ENCODE results near the gene TMEM158.
A peak's percentile ranks its signal among the peaks of the same experiment; 100 is the strongest.

The TMEM158 gene

DNA sequence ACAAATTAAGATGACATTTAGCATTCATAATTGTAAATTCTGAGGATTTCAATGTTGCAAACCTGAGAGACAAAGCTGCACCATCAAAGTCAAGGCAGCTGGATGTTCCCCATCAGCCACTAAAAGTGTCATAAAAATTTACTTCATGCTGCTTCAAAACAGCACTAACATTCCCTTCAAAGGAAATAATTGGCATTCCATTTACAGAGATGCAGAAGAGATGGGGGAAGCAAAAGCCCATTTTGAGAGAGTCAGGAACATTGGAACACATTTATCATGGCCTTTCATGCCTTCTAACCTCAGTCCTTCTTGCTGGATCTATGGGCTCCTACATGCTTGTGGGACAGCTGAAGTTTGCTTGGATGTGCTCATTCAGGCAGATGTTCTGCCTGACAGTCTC, 6.4 kb upstream of the TMEM158 start:
- no peak for DNase-seq

- DNase-seq = no peak
Observed at GRCh38 chr3:45227946-45228345, 1.9 kb upstream of the TMEM158 start.

GRCh38 chr3:45227071-45227820, 1.2 kb upstream of the TMEM158 start:
- peak; percentile 55 for DNase-seq

GRCh38 chr3:45225465-45226205, 452 bp downstream of the TMEM158 start:
- DNase-seq = peak; percentile 6

DNA sequence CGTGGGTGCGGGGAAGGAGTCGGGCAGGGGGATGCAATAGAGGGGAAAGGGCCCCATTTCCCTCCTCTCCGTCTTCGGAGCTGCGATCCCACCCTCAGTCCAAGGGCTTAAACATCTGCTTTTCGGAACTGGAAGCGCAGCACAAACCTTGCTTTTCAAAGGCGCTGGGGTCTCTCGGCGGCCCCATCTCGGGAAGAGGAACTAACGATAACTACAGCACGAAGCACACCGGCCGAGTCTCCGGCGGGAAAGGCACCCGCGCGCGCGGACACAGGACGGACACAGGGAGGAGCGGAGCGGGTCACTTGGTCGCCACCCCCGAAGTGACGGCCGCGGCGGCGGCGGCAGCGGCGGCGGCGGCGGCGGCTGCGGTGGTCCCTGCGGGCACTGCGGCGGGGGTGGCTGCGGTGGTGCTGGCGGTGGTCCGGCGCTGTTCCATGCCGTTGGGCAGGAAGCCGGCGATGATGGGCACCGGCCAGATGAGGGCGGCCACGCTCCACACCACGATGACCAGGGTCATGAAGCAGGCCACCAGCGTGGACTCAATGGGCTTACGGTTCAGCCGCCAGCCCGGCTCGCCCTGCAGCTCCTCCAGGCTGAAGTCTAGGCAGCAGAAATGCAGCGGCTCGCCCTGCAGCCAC, 1.1 kb downstream of the TMEM158 start:
- peak; percentile 51 for DNase-seq

DNA sequence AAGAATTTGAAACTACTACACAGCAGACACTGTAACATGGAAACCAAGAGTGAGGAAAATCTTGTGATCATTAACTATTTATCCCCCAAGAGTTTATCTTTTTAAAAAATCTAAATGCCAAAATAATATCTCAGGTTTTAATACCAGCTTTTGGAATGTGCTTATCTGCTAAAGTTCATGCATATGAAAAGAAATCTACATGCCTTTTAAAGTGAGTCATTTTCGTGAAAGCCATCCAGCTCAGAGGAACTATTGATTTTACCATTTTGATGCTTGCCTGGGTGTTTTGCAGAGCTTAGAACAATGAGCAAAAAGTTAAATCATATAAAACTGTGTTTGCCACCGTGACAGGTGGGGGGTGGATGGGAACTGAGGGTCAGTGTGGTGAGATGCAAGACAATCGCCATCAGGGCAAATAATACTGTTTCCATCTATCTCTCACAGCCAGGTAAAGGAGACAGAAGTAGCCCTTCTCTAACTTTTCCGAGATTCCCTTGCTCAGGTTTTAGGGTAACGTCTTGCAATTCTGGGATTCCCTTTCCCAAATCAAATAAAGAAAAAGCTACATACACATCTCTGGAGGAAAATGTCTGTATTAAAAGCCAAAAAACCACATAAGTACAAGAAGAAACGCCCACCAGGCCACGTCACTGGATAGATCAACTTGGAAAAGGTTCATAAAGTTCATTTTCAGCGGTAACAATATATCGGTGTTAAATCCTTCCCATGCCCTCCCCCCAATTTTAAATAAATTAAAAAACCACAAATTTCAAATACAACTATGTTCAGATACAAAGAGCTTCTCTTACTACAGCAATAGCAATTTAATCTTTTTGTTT, 2.0 kb downstream of the TMEM158 start:
- no peak for DNase-seq

DNA sequence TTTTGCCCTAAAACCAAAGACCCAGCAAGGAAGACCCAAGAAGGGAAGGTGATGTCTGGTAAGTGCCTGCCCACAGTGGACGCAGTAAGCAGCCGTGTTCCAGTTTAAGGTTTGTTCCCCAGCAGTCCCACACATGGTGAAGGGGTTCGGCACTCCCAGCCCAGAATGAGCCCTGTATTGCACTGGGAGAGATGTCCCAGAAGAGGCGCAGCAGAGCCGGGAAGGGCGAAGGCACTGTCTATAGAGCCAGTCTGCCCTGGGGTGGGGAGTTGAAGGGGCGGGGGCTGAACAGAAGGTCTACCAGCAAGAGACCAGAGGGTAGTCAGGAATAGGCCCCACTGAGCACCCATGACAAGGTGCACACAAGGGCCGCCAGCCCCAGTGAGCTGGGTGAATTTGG, 6.4 kb downstream of the TMEM158 start:
- DNase-seq = no peak

- DNase-seq = no peak
Observed at GRCh38 chr3:45218578-45219390, 7.3 kb downstream of the TMEM158 start.

DNA sequence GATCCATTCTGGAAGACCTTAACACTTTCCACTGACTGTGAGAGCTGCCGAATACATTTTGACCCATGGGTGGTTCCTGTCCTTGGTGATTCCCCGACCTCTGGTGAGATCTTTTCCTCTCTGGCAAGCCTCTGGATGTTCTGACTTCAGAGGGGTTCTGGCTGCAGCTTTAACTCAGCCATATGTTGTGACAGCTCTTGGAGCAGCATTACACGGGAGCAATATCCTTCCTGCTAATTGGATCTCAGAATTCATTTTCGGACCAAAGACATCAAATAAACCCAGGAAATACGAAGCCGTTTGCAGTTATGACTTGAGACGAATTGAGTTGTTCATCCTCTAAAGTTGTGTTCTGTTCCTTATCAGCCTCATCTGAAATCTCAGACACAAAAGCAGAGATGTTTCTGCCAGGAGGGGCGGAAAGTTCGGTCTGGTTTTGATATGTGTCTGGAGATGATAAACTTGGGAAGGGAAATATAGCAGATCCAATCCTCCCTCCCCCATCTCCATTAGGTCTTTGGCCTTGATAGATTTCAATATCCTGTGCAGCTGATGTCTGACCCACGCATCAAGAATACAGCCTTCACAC, 10.0 kb downstream of the TMEM158 start:
- no peak for DNase-seq

- DNase-seq = no peak
Observed at GRCh38 chr3:45215466-45215865, 10.6 kb downstream of the TMEM158 start.

DNA sequence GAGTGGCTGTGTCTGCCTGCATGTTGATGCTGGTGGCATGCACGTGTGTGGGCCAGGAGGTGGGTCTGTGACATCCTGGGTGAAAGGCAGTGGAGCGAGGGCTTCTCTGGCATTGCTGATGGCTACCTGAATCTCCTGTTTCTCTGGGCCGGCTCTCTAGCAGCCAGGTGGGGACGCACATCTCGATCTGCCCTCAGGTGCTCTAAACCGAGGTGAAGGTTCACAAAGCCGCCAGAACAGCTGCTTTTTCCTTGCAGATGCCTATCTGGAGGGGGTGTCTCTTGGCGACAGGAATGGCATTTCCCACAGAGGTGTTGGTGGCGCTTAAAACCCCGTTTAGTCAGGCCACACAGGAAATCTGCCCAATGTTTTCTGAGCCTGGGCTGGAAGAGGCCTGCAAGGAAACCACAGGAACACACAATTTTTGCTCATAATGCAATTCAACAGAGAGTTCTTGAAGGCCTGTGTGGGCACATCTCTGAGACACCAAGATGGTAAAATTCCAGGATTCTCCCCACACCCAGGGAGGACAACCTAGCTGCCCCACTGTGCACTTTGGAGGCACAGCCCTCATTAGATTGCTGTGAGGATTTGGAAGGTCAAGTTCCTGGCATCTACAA, 11.9 kb downstream of the TMEM158 start:
- no peak for DNase-seq

DNA sequence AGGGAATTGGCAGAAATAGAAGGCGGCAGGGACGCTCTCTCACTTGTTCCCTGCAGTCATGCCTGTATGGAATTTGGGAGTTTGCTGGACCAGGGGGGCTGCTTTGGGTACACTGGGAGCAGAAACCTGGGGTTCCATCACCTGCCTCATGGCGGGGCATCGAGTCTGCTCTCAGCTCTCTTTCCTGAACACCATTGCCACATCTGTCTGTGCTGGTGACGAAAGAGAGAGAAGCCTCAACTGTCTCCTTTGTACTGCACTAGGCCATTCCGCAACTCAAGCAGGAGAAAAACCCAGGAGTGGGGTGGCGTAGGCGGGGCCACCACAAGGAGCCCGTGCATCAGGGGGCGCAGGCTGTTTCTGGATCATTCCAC, 14.0 kb downstream of the TMEM158 start:
- no peak for DNase-seq

DNA sequence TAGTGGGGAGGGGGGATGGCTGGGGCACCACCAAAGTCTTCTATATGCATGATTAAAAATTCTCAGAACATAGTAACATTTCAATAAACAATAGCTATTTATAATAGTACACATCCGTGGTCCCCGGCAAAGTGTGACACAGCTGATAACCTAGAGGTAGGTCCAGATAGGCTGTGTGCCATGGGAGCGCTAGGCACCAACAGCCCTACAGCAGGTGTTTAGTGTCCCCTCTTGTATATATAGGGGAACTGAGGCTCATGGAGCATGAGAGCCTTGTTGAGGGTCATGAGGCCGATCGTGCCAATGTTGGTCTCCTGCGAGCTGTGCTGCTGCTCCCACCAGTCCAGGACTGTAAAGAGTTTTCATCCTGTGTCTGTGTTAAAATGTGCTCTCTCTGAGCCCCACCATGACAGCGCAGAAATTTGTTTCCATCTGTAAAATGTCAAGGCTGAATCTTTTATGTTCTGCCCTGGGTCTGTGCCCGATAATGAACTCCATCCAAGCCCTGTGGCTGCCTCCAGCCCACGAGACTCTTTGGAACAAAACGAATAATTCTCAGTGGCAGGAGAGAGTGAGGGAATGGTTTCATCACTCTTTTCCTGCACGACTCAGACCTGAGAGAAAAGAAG, 14.5 kb downstream of the TMEM158 start:
- DNase-seq = no peak

GRCh38 chr3:45210308-45211041, 15.6 kb downstream of the TMEM158 start:
- DNase-seq = peak; percentile 76

GRCh38 chr3:45209526-45209925, 16.6 kb downstream of the TMEM158 start:
- DNase-seq = no peak

DNA sequence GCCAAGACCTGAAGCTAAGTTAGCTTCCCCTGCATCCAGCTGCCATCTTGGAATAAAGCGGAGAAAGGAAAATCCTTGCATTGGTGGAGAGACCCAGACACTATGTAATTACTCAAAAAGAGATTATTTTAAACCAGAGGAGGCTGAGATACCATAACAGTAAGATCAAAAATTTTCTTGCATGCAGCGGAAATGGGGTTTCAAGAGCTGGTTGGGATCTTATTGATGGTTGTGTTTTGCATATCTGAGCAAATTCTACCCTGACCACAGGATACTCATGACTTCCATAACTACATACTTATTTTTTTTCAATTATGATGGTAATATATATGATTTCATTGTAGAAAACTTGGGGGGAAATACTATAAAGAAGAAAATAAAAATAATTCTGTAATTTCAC, 17.5 kb downstream of the TMEM158 start:
- DNase-seq = no peak

- no peak for DNase-seq
Observed at GRCh38 chr3:45207446-45207845, 18.6 kb downstream of the TMEM158 start.

- DNase-seq = no peak
Observed at GRCh38 chr3:45205126-45205525, 21.0 kb downstream of the TMEM158 start.

DNA sequence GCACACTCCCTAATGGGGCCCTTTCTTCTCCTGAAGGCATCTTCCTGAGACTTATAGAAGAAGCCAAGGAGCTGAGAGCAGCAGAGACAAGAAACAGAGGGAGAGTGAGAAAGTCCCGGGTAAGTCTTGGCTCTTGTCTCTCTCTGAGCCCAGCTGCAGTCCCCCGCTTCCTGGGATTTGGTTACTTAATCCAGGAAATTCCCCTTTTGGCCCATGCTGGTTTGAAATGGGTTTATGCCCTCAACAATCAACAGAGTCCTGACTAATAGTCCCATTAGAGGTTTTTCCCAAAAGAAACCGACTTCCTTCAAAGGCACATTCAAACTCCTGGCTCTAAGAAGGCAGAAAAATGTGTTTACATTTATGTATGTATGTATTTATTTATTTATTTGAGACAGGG, 22.0 kb downstream of the TMEM158 start:
- DNase-seq = no peak
